ENCODE results near the gene USP5. TPM values are rescaled to one million over a fixed set of nuclear protein-coding genes. Genes with fewer than 3 reads are reported as not detected.
A peak's percentile ranks its signal among the peaks of the same experiment; 100 is the strongest.

USP5 gene
- polyA plus RNA-seq, 1 of the 3 experiments (the other 2 are of a cell fraction) = 97.2 TPM

DNA sequence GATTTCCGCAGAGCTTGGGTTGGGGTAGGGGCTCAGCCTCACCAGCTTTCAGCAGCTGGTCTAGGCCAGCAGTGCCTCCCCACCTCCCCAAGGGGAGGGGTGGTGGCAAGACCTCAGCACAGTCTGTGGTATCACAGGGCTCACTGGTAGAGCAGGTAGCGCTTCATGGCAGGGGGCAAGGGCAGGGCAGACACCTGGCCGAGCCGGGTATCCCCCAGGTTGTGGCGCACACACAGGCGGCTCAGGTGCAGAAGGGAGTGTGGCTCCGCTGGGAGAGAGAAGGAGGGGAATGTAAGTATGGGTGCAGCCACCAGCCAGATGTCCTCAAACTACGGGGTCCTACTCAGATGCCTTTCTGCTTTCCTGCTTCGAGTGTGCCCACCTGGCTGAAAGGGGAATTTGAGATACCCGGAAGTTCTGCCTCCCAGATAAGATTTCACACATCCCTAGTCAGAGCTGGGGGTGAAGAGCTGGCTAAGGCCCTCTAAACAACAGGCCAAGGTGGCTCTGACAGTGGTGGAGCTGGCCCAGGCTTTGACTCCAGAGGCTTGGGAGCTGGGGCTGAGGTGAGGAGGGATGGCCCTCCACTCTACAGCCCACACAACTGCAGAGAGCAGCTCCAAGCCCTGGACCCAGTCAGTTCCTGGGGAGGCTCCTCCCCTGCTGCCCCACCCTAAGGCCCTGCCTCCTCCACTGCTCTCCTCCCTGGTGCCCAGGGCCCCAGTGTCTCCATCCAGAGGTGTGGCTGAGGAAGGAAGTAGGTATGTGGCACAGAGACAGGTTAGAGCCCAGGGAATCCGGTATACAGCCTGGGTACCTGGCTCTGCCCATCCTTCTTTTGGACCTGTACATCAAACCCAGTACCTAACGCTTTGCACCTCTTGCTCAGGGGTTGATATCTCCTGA, 19.4 kb downstream of the USP5 start:
- ChIA-PET POLR2A (interaction anchor here (0.6 to 4.0 kb wide), 6 partner anchors 10 to 43 kb away, joined by 4 to 45 read pairs (median 8); partner anchors contain the start of genes CDCA3, GNB3, P3H3 and USP5), CTCF (interaction anchor here (0.7 to 10.9 kb wide), 25 partner anchors 10 to 257 kb away, joined by 3 to 164 read pairs (median 7); partner anchors contain the start of genes CDCA3, ENO2, GNB3 and GPR162)
- Histone ChIP-seq H3F3A (replicated peaks; ENCODE audit: insufficient read depth) (peaks cover 41% of the 10 kb centered on the region), H3K27me3 (ENCODE audit: insufficient read depth) (no peaks in the 10 kb centered on the region), H3K9me2 (no peaks in the 10 kb centered on the region), H3K27ac (ENCODE audit: low read depth in 2 of 2, low read length in 1 of 2) (peak overlapping the region; percentile 23 to 84; a peak in 3 of 4 replicates), H3K9me3 (no peaks in the 10 kb centered on the region), H3K9ac (no peak overlapping the region), H4K20me1 (ENCODE audit: insufficient read depth) (peaks cover 44% of the 10 kb centered on the region), H3K4me1 (ENCODE audit: control insufficient read depth in 1 of 2, insufficient read depth in 2 of 2, low read depth in 1 of 2, low read length in 1 of 2) (peaks cover 37 to 46% of the 10 kb centered on the region in 2 experiments), H3K79me2 (ENCODE audit: insufficient read depth) (peaks cover 71% of the 10 kb centered on the region), H2AFZ (ENCODE audit: low read depth) (no peak overlapping the region), H3K4me2 (peak overlapping the region; percentile 100), H3K36me3 (replicated peaks in 1 of 2; ENCODE audit: control insufficient read depth in 1 of 2, insufficient read depth in 2 of 2, low read length in 1 of 2) (peaks cover 20 to 26% of the 10 kb centered on the region in 2 experiments), H3K4me3 (ENCODE audit: low read depth in 2 of 2, low read length in 1 of 2) (peak overlapping the region; percentile 64 to 91; a peak in 3 of 4 replicates)
- no peak for DNase-seq
- 73% methylated on average over 12 of the region's 12 CpGs for WGBS (ENCODE audit: low lambda C conversion rate)
- TF ChIP-seq GATA2 (CRISPR knock-in tag; IDR thresholded peaks at IDR 0.05) (no peak), ELF1 (IDR thresholded peaks at IDR 0.05) (no peak), MEF2A (IDR thresholded peaks at IDR 0.05; ENCODE audit: borderline replicate concordance, low read depth) (no peak), USF2 (IDR thresholded peaks at IDR 0.05; ENCODE audit: borderline replicate concordance, low read depth, low read length) (no peak), POLR2AphosphoS5 (IDR thresholded peaks at IDR 0.05; ENCODE audit: low read depth, low read length) (peak; percentile 59), JUND (IDR thresholded peaks at IDR 0.05) (0 out of 2 replicates have a peak, but pooled peaks have one; percentile 22), SIN3A (IDR thresholded peaks at IDR 0.05; ENCODE audit: borderline replicate concordance, low read depth, low read length) (0 out of 2 replicates have a peak, but pooled peaks have one; percentile 10), PBX3 (IDR thresholded peaks at IDR 0.05) (0 out of 2 replicates have a peak, but pooled peaks have one; percentile 2), TCF12 (IDR thresholded peaks at IDR 0.05) (no peak)

DNA sequence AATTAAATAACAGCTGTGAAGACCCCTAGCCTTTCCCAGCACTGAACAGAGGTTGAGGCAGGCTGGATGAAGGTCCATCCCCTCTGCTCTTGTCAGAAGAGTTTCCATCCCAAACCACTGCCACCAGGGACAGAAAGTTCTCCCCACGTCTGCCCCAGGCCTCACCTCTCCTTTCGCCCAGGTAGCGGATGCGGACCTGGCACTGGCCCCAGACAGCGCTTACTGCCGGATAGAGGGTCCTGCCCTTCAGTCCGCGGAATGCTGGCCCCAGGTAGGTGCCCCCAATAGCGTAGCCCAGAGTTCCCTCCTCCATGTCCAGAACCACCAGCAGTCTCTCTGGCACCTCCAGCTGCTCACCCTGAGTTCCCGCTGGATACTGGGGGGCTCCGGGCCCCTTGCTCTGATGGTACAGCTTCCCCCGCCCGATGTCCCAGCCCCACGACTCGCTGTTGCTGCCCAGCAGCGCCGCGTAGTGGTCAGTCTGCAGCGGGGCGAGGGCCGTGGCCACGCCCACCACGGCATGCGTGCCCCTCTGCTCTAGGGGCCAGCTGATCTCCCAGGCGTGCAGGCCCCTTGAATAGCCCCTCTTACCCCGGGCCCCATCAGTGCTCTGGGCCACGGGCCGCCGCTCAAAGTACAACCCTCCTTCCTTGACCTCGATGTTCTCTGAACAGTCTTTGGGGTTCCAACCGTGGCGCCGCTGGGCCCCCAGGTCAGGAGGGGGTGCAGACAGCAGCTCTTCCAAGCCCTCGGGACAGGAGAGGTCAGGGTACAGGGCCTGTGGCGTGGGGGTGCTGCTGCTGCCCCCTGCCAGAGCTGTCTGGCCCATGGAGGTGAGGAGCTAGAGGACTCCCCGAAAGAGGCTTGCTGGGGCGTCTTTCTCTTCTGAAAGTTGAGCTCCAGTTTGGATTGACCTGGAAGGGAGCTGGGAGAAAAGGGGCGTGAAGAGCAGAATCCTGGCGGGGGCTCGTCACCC, 20.4 kb downstream of the USP5 start:
- Histone ChIP-seq H3K27ac (ENCODE audit: low read depth in 2 of 2, low read length in 1 of 2) (peak overlapping the region; percentile 69 to 84), H3K79me2 (ENCODE audit: insufficient read depth) (peaks cover 73% of the 10 kb centered on the region), H3K4me2 (peak overlapping the region; percentile 100), H3F3A (replicated peaks; ENCODE audit: insufficient read depth) (peaks cover 38% of the 10 kb centered on the region), H2AFZ (ENCODE audit: low read depth) (no peak overlapping the region), H3K9me2 (no peaks in the 10 kb centered on the region), H3K36me3 (replicated peaks in 1 of 2; ENCODE audit: control insufficient read depth in 1 of 2, insufficient read depth in 2 of 2, low read length in 1 of 2) (peaks cover 20 to 26% of the 10 kb centered on the region in 2 experiments), H3K9ac (peak overlapping the region; percentile 89), H3K27me3 (ENCODE audit: insufficient read depth) (no peaks in the 10 kb centered on the region), H3K4me1 (ENCODE audit: control insufficient read depth in 1 of 2, insufficient read depth in 2 of 2, low read depth in 1 of 2, low read length in 1 of 2) (peaks cover 30 to 39% of the 10 kb centered on the region in 2 experiments), H3K9me3 (no peaks in the 10 kb centered on the region), H4K20me1 (ENCODE audit: insufficient read depth) (peaks cover 44% of the 10 kb centered on the region), H3K4me3 (ENCODE audit: low read depth in 2 of 2, low read length in 1 of 2) (peak overlapping the region; percentile 64 to 91)
- peak; percentile 91 for DNase-seq
- 15% methylated on average over 18 of the region's 40 CpGs for WGBS (ENCODE audit: low lambda C conversion rate)
- POLR2A ChIA-PET = interaction anchor here (0.6 to 4.0 kb wide), 23 partner anchors 9 to 268 kb away, joined by 3 to 45 read pairs (median 4); partner anchors contain the start of genes C12orf57, CDCA3, COPS7A and ENO2
- CTCF ChIA-PET = interaction anchor here (0.7 to 10.9 kb wide), 47 partner anchors 9 to 356 kb away, joined by 3 to 164 read pairs (median 6); partner anchors contain the start of genes CDCA3, COPS7A, ENO2 and GNB3
- TF ChIP-seq RAD21 (IDR thresholded peaks at IDR 0.05; ENCODE audit: low read length) (peak; percentile 46), NFIC (IDR thresholded peaks at IDR 0.05; ENCODE audit: borderline replicate concordance) (no peak), PBX3 (IDR thresholded peaks at IDR 0.05) (no peak; the same call in 1 of the 2 replicates), SIN3A (IDR thresholded peaks at IDR 0.05; ENCODE audit: borderline replicate concordance, low read depth, low read length) (0 out of 2 replicates have a peak, but pooled peaks have one; percentile 71)
- TF ChIP-seq, protein P1, sequence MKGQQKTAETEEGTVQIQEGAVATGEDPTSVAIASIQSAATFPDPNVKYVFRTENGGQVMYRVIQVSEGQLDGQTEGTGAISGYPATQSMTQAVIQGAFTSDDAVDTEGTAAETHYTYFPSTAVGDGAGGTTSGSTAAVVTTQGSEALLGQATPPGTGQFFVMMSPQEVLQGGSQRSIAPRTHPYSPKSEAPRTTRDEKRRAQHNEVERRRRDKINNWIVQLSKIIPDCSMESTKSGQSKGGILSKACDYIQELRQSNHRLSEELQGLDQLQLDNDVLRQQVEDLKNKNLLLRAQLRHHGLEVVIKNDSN (IDR thresholded peaks at IDR 0.05; ENCODE audit: borderline replicate concordance, low read depth) = 0 out of 2 replicates have a peak, but pooled peaks have one; percentile 11
- TF ChIP-seq, protein P2, sequence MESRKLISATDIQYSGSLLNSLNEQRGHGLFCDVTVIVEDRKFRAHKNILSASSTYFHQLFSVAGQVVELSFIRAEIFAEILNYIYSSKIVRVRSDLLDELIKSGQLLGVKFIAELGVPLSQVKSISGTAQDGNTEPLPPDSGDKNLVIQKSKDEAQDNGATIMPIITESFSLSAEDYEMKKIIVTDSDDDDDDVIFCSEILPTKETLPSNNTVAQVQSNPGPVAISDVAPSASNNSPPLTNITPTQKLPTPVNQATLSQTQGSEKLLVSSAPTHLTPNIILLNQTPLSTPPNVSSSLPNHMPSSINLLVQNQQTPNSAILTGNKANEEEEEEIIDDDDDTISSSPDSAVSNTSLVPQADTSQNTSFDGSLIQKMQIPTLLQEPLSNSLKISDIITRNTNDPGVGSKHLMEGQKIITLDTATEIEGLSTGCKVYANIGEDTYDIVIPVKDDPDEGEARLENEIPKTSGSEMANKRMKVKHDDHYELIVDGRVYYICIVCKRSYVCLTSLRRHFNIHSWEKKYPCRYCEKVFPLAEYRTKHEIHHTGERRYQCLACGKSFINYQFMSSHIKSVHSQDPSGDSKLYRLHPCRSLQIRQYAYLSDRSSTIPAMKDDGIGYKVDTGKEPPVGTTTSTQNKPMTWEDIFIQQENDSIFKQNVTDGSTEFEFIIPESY (IDR thresholded peaks at IDR 0.05; ENCODE audit: borderline replicate concordance, low read depth) = no peak
